Liver (tissue), 9 donors: Measurements from ENCODE around the gene ZNF438. TPM values are rescaled to one million over a fixed set of nuclear protein-coding genes. Genes with fewer than 3 reads are reported as not detected.
A peak's percentile ranks its signal among the peaks of the same experiment; 100 is the strongest.

Source experiments
- DNase-seq: peaks from one replicate; pipeline ENCODE4 v3.0.0-alpha.2; 2017; ENCODE audit warnings: low spot score
- H3K27ac ChIP-seq, 2 donors: one replicate each; pipeline ENCODE4 v1.7.0; 2013; ENCODE audit warnings: inconsistent platforms in 2 of 2, low read length in 2 of 2, control low read depth in 1 of 2, low read depth in 1 of 2, mild to moderate bottlenecking in 1 of 2
- H3K27me3 ChIP-seq, 4 donors: one replicate each; pipeline versions ENCODE4 v1.6.1 to v1.7.0; 2013; ENCODE audit warnings: low read length in 3 of 4, inconsistent platforms in 1 of 4, mild to moderate bottlenecking in 1 of 4, moderate library complexity in 1 of 4; ENCODE audit not compliant: control insufficient read depth in 4 of 4, insufficient read depth in 4 of 4
- H3K36me3 ChIP-seq, 4 donors: one replicate each; pipeline versions ENCODE4 v1.6.1 to v1.7.0; 2013; ENCODE audit warnings: low read length in 3 of 4, mild to moderate bottlenecking in 3 of 4, low read depth in 1 of 4, moderate library complexity in 1 of 4; ENCODE audit not compliant: control insufficient read depth in 4 of 4, insufficient read depth in 3 of 4
- H3K4me1 ChIP-seq, 4 donors: one replicate each; pipeline versions ENCODE4 v1.6.1 to v1.7.0; 2013; ENCODE audit warnings: low read length in 3 of 4, mild to moderate bottlenecking in 3 of 4, moderate library complexity in 1 of 4; ENCODE audit not compliant: control insufficient read depth in 4 of 4, insufficient read depth in 4 of 4
- H3K4me3 ChIP-seq, 3 donors: one replicate each; pipeline versions ENCODE4 v1.6.1 to v1.7.0; 2013; ENCODE audit warnings: low read length in 3 of 3, control low read depth in 1 of 3, low read depth in 1 of 3, mild to moderate bottlenecking in 1 of 3
- H3K9ac ChIP-seq, 2 donors: one replicate each; pipeline ENCODE4 v1.7.0; 2013; ENCODE audit warnings: low read length in 2 of 2, mild to moderate bottlenecking in 2 of 2, moderate library complexity in 2 of 2, control low read depth in 1 of 2, low read depth in 1 of 2
- H3K9me3 ChIP-seq, 4 donors: one replicate each; pipeline versions ENCODE4 v1.6.1 to v1.7.0; 2013; ENCODE audit warnings: low read length in 3 of 4; ENCODE audit not compliant: control insufficient read depth in 4 of 4
- ATF3 ChIP-seq: IDR thresholded peaks from 2 replicates; pipeline ENCODE4 v1.6.1; 2016; ENCODE audit warnings: antibody characterized with exemption
- CTCF ChIP-seq: fragments of 150-350 bp; IDR thresholded peaks from 2 replicates; pipeline ENCODE4 v1.5.1; 2017; ENCODE audit warnings: improper control_type of control experiment, low read depth, low read length; ENCODE audit not compliant: missing input control
- EGR1 ChIP-seq, 2 donors: IDR thresholded peaks; 2 replicates each; pipeline ENCODE4 v1.6.1; 2016 to 2018; ENCODE audit warnings: antibody characterized with exemption in 2 of 2, low read depth in 2 of 2
- FOXA1 ChIP-seq: IDR thresholded peaks from 2 replicates; pipeline ENCODE4 v1.6.1; 2016; ENCODE audit warnings: antibody characterized with exemption
- FOXA2 ChIP-seq: IDR thresholded peaks from 2 replicates; pipeline ENCODE4 v1.6.1; 2016; ENCODE audit warnings: antibody characterized with exemption
- GABPA ChIP-seq, 2 donors: IDR thresholded peaks in 1 of 2; conservative IDR thresholded peaks in 1 of 2; 2 replicates each; pipeline ENCODE4 v1.6.1; 2016; ENCODE audit warnings: antibody characterized with exemption in 2 of 2, mild to moderate bottlenecking in 1 of 2, moderate library complexity in 1 of 2
- HNF4A ChIP-seq, 2 donors: conservative IDR thresholded peaks; 2 replicates each; pipeline ENCODE4 v1.6.1; 2016; ENCODE audit warnings: antibody characterized with exemption in 2 of 2, mild to moderate bottlenecking in 2 of 2
- HNF4G ChIP-seq: IDR thresholded peaks from 2 replicates; pipeline ENCODE4 v1.6.1; 2016; ENCODE audit warnings: antibody characterized with exemption
- JUND ChIP-seq, 2 donors: IDR thresholded peaks; 2 replicates each; pipeline ENCODE4 v1.6.1; 2016; ENCODE audit warnings: antibody characterized with exemption in 2 of 2
- MAX ChIP-seq: IDR thresholded peaks from 2 replicates; pipeline ENCODE4 v1.6.1; 2016; ENCODE audit warnings: antibody characterized with exemption
- NR2F2 ChIP-seq: IDR thresholded peaks from 2 replicates; pipeline ENCODE4 v1.6.1; 2016; ENCODE audit warnings: antibody characterized with exemption
- RAD21 ChIP-seq, 2 donors: IDR thresholded peaks; 2 replicates each; pipeline ENCODE4 v1.6.1; 2016; ENCODE audit warnings: antibody characterized with exemption in 2 of 2, mild to moderate bottlenecking in 2 of 2
- REST ChIP-seq: IDR thresholded peaks from 2 replicates; pipeline ENCODE4 v1.6.1; 2016; ENCODE audit warnings: antibody characterized with exemption, mild to moderate bottlenecking
- RXRA ChIP-seq, 2 donors: IDR thresholded peaks; 2 replicates each; pipeline ENCODE4 v1.6.1; 2017 to 2018; ENCODE audit warnings: antibody characterized with exemption in 2 of 2, mild to moderate bottlenecking in 1 of 2
- SP1 ChIP-seq: IDR thresholded peaks from 2 replicates; pipeline ENCODE4 v1.6.1; 2018; ENCODE audit warnings: antibody characterized with exemption, mild to moderate bottlenecking
- TAF1 ChIP-seq: conservative IDR thresholded peaks from 2 replicates; pipeline ENCODE4 v1.6.1; 2016; ENCODE audit warnings: antibody characterized with exemption, mild to moderate bottlenecking
- YY1 ChIP-seq: IDR thresholded peaks from 2 replicates; pipeline ENCODE4 v1.6.1; 2016; ENCODE audit warnings: antibody characterized with exemption, mild to moderate bottlenecking
- ZBTB33 ChIP-seq: IDR thresholded peaks from 2 replicates; pipeline ENCODE4 v1.6.1; 2016; ENCODE audit warnings: antibody characterized with exemption
- WGBS: extraction: QIAGEN DNeasy Blood & Tissue Kit; methylation state at CpG from one replicate; pipeline ENCODE4 v1.1.7; 2013; 5-methylcytosine and 5-hydroxymethylcytosine counted together
- polyA plus RNA-seq, 2 donors: library from polyadenylated mRNA; stranded (reverse) in 1 of 2; unstranded in 1 of 2; fragments of 200-250 nt in 1 of 2; fragments of >200 nt in 1 of 2; fragmentation: Nextera tagmentation in 1 of 2; extraction: Ambion mirVana in 1 of 2; gene quantifications; one replicate each; pipeline versions ENCODE4 v1.2.1 to v1.2.3, GENCODE V29; 2013 to 2015
- total RNA-seq, 2 donors: library from RNA; depleted of rRNA; stranded (reverse); fragments of >200 nt; gene quantifications; one replicate each; pipeline ENCODE4 v1.2.3, GENCODE V29; 2014
- donor health status: healthy.
- donor health status: healthy.
- donor health status: healthy.
- donor health status: healthy.
- donor health status: healthy.

Gene ZNF438
- total and polyA plus RNA-seq, 4 donors = 1.9 to 2.9 (median 2.2) TPM

GRCh38 chr10:30990971-30991646 lies 40.6 kb downstream of the ZNF438 start:
- Histone ChIP-seq H3K36me3 (peaks cover 0 to 2% (median 0%) of the 10 kb centered on the region in 4 donors), H3K27ac (peak overlapping the region in 1 of 2 donors; percentile 40), H3K4me3 (no peak overlapping the region), H3K9me3 (no peaks in the 10 kb centered on the region), H3K4me1 (peaks cover 5 to 10% (median 7%) of the 10 kb centered on the region in 4 donors), H3K9ac (no peak overlapping the region), H3K27me3 (no peaks in the 10 kb centered on the region)
- TF ChIP-seq ZBTB33 (no peak), GABPA (IDR thresholded peaks at IDR 0.05 in 1 of 2, conservative IDR thresholded peaks at IDR 0.05 in 1 of 2) (no peak), MAX (no peak), SP1 (no peak), CTCF (no peak), NR2F2 (no peak), HNF4A (conservative IDR thresholded peaks at IDR 0.05) (no peak), EGR1 (IDR thresholded peaks at IDR 0.05; ENCODE audit: low read depth in 2 of 2) (peak in 1 of 2 donors; percentile 28), RXRA (IDR thresholded peaks at IDR 0.05) (no peak), JUND (IDR thresholded peaks at IDR 0.05) (peak; percentile 77 to 85), TAF1 (no peak), HNF4G (no peak), RAD21 (IDR thresholded peaks at IDR 0.05) (no peak), FOXA2 (no peak), YY1 (no peak), FOXA1 (no peak), ATF3 (peak; percentile 38), REST (no peak)
- 97% methylated on average over 2 of the region's 2 CpGs for WGBS
- DNase-seq = no peak
